Adipocyte (in vitro differentiated cells): ENCODE results near the gene ERBIN.

Experiments
- DNase-seq: peaks from one replicate; pipeline ENCODE4 v3.0.0-alpha.2; 2015; ENCODE audit warnings: low read depth
- H3K27me3 ChIP-seq: replicated peaks from 2 replicates; pipeline ENCODE4 v1.7.0; 2013; ENCODE audit warnings: mild to moderate bottlenecking, low read length, moderate library complexity; ENCODE audit not compliant: control insufficient read depth, insufficient read depth
- H3K36me3 ChIP-seq: 2 replicates; pipeline ENCODE4 v1.7.0; 2013; ENCODE audit warnings: low read length, mild to moderate bottlenecking, moderate library complexity; ENCODE audit not compliant: control insufficient read depth, insufficient read depth, severe bottlenecking
- H3K4me1 ChIP-seq: 2 replicates; pipeline ENCODE4 v1.7.0; 2013; ENCODE audit warnings: mild to moderate bottlenecking, low read length, moderate library complexity; ENCODE audit not compliant: control insufficient read depth, insufficient read depth
- H3K4me3 ChIP-seq: 2 replicates; pipeline ENCODE4 v1.7.0; 2013; ENCODE audit warnings: mild to moderate bottlenecking, low read length, moderate library complexity
- H3K9ac ChIP-seq: 2 replicates; pipeline ENCODE4 v1.7.0; 2013; ENCODE audit warnings: mild to moderate bottlenecking, low read length, moderate library complexity
- H3K9me3 ChIP-seq: 2 replicates; pipeline ENCODE4 v1.7.0; 2013; ENCODE audit warnings: mild to moderate bottlenecking, low read length, moderate library complexity; ENCODE audit not compliant: control insufficient read depth

ERBIN gene

GRCh38 chr5:65919773-65920172 lies 6.6 kb upstream of the ERBIN start:
- Histone ChIP-seq H3K4me3 (no peak overlapping the region), H3K36me3 (no peaks in the 10 kb centered on the region), H3K9ac (no peak overlapping the region), H3K9me3 (no peaks in the 10 kb centered on the region), H3K27me3 (no peaks in the 10 kb centered on the region), H3K4me1 (peaks cover 17% of the 10 kb centered on the region)
- peak; percentile 64 for DNase-seq

- H3K9me3 ChIP-seq, result no peaks in the 10 kb centered on the region
- no peak overlapping the region for H3K4me3 ChIP-seq
- no peak for DNase-seq
- no peaks in the 10 kb centered on the region for H3K27me3 ChIP-seq
- no peak overlapping the region for H3K9ac ChIP-seq
- peaks cover 20% of the 10 kb centered on the region for H3K4me1 ChIP-seq
- no peaks in the 10 kb centered on the region for H3K36me3 ChIP-seq
Measured at GRCh38 chr5:65923339-65923738, 3.0 kb upstream of the ERBIN start.

- DNase-seq, result no peak
- H3K36me3 ChIP-seq, result no peaks in the 10 kb centered on the region
- H3K27me3 ChIP-seq, result no peaks in the 10 kb centered on the region
- H3K9me3 ChIP-seq, result no peaks in the 10 kb centered on the region
- H3K4me1 ChIP-seq, result peaks cover 29% of the 10 kb centered on the region
- H3K4me3 ChIP-seq, result peak overlapping the region; percentile 87
- H3K9ac ChIP-seq, result peak overlapping the region; percentile 91
Measured at GRCh38 chr5:65924366-65925043, 1.9 kb upstream of the ERBIN start.

- Histone ChIP-seq H3K4me3 (peak overlapping the region; percentile 87), H3K9ac (peak overlapping the region; percentile 91), H3K36me3 (peaks cover 3% of the 10 kb centered on the region), H3K27me3 (no peaks in the 10 kb centered on the region), H3K9me3 (no peaks in the 10 kb centered on the region), H3K4me1 (peaks cover 23% of the 10 kb centered on the region)
- DNase-seq, result peak; percentile 80
Measured at GRCh38 chr5:65925044-65925600, 1.3 kb upstream of the ERBIN start.

- Histone ChIP-seq H3K27me3 (no peaks in the 10 kb centered on the region), H3K4me1 (peaks cover 22% of the 10 kb centered on the region), H3K9me3 (no peaks in the 10 kb centered on the region), H3K36me3 (peaks cover 3% of the 10 kb centered on the region), H3K9ac (peak overlapping the region; percentile 99), H3K4me3 (peak overlapping the region; percentile 98)
- DNase-seq, result peak; percentile 95
Measured at GRCh38 chr5:65925601-65926275, 637 bp upstream of the ERBIN start.

DNA sequence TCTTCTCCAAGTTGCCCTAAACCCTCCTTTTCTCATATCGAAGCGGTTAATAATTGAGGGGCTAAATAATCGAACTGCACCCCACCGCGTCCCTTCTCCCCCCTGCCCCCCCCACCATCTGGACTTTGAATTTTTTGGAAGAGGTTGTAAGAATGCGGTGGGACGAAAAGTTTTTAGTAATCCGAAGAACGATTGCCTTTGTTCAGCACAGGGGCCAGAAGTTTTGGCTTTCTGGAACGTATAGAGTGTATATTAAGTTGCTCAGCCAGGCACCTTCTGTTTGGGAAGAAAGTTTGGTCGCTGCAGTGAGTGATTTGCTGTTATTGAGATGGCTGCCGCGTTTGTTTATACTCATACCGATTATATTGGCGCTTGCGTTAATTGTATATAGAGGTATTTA lies 518 bp downstream of the ERBIN start:
- H3K4me1 ChIP-seq, result peaks cover 22% of the 10 kb centered on the region
- H3K36me3 ChIP-seq, result peaks cover 3% of the 10 kb centered on the region
- H3K27me3 ChIP-seq, result no peaks in the 10 kb centered on the region
- H3K9ac ChIP-seq, result peak overlapping the region; percentile 99
- peak; percentile 58 for DNase-seq
- H3K4me3 ChIP-seq, result peak overlapping the region; percentile 98
- no peaks in the 10 kb centered on the region for H3K9me3 ChIP-seq

- Histone ChIP-seq H3K36me3 (peaks cover 3% of the 10 kb centered on the region), H3K4me1 (peaks cover 27% of the 10 kb centered on the region), H3K4me3 (peak overlapping the region; percentile 98), H3K27me3 (no peaks in the 10 kb centered on the region), H3K9me3 (no peaks in the 10 kb centered on the region), H3K9ac (peak overlapping the region; percentile 99)
- DNase-seq, result peak; percentile 84
Measured at GRCh38 chr5:65927503-65928321, 1.3 kb downstream of the ERBIN start.

DNA sequence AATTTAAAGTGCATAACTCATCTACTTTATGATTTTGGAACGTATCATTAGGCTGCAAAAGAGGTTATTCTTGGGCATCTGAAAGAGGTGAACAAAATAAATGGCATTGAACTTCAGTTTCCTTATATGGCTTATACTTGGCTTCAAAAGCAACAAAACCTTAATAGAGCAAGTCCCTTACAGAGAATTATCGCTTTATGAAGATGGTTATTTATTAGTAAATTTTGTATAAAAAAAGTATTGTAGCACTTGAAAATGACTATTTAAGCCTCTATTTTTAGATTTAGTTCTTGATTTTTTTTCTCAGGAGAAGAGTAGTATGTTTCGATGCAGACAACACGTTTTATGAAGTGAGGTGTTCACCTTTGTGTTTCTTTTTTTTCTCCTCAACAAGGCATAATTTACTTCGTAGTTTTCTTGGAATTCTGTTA lies 2.0 kb downstream of the ERBIN start:
- Histone ChIP-seq H3K9me3 (no peaks in the 10 kb centered on the region), H3K36me3 (peaks cover 3% of the 10 kb centered on the region), H3K4me3 (peak overlapping the region; percentile 98), H3K27me3 (no peaks in the 10 kb centered on the region), H3K9ac (peak overlapping the region; percentile 99), H3K4me1 (peaks cover 27% of the 10 kb centered on the region)
- DNase-seq, result peak; percentile 36

- peak overlapping the region; percentile 98 for H3K4me3 ChIP-seq
- peak overlapping the region; percentile 99 for H3K9ac ChIP-seq
- peaks cover 26% of the 10 kb centered on the region for H3K4me1 ChIP-seq
- peaks cover 3% of the 10 kb centered on the region for H3K36me3 ChIP-seq
- H3K9me3 ChIP-seq, result no peaks in the 10 kb centered on the region
- DNase-seq, result no peak
- no peaks in the 10 kb centered on the region for H3K27me3 ChIP-seq
Measured at GRCh38 chr5:65928860-65929259, 2.5 kb downstream of the ERBIN start.

- Histone ChIP-seq H3K9me3 (no peaks in the 10 kb centered on the region), H3K27me3 (no peaks in the 10 kb centered on the region), H3K9ac (no peak overlapping the region), H3K4me3 (no peak overlapping the region), H3K4me1 (peaks cover 23% of the 10 kb centered on the region), H3K36me3 (peaks cover 3% of the 10 kb centered on the region)
- no peak for DNase-seq
Measured at GRCh38 chr5:65932676-65933075, 6.3 kb downstream of the ERBIN start.

GRCh38 chr5:65933295-65933694 lies 6.9 kb downstream of the ERBIN start:
- Histone ChIP-seq H3K27me3 (no peaks in the 10 kb centered on the region), H3K9ac (no peak overlapping the region), H3K9me3 (no peaks in the 10 kb centered on the region), H3K4me3 (no peak overlapping the region), H3K4me1 (peaks cover 20% of the 10 kb centered on the region), H3K36me3 (peaks cover 3% of the 10 kb centered on the region)
- no peak for DNase-seq
